ENCODE results near the gene SPRY4.

DNA sequence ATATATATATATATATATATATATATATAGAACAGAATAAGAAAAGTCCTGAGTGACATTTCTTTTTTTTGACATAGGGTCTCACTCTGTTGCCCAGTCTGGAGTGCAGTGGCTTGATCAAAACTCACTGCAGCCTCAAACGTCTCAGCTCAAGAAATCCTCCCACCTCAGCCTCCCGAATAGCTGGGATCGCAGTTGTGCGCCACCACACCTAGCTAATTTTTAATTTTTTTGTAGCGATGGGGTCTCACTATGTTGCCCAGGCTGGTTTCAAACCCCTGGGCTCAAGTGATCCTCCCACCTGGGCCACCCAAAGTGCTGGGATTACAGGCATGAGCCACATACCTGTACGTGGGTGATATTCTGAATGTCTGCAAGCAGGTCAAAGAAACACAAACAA, 48.3 kb downstream of the SPRY4 start:
- TF ChIP-seq, protein P1, sequence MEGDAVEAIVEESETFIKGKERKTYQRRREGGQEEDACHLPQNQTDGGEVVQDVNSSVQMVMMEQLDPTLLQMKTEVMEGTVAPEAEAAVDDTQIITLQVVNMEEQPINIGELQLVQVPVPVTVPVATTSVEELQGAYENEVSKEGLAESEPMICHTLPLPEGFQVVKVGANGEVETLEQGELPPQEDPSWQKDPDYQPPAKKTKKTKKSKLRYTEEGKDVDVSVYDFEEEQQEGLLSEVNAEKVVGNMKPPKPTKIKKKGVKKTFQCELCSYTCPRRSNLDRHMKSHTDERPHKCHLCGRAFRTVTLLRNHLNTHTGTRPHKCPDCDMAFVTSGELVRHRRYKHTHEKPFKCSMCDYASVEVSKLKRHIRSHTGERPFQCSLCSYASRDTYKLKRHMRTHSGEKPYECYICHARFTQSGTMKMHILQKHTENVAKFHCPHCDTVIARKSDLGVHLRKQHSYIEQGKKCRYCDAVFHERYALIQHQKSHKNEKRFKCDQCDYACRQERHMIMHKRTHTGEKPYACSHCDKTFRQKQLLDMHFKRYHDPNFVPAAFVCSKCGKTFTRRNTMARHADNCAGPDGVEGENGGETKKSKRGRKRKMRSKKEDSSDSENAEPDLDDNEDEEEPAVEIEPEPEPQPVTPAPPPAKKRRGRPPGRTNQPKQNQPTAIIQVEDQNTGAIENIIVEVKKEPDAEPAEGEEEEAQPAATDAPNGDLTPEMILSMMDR (IDR thresholded peaks at IDR 0.05), result no peak
- TF ChIP-seq POLR2A (IDR thresholded peaks at IDR 0.05), result no peak

Data from adrenal gland (tissue), 5 donors.